Upper lobe of right lung (tissue), 1 donor: ENCODE data around the gene CAVIN3. TPM values are rescaled to one million over a fixed set of nuclear protein-coding genes. Genes with fewer than 3 reads are reported as not detected.

Experiments used
- ATAC-seq: fragments of 200-7000 bp; cut with Tn5 transposase; one replicate; pipeline ENCODE4 v1.9.1; 2020; ENCODE audit warnings: mild to moderate bottlenecking, moderate library complexity
- DNase-seq: peaks from one replicate; pipeline ENCODE4 v3.0.0-alpha.2; 2020
- H3K27ac ChIP-seq: fragments of 200-600 bp; one replicate; pipeline ENCODE4 v1.8.0; 2022
- H3K27me3 ChIP-seq: fragments of 200-600 bp; one replicate; pipeline ENCODE4 v1.8.0; 2022; ENCODE audit warnings: mild to moderate bottlenecking
- H3K36me3 ChIP-seq: fragments of 200-600 bp; one replicate; pipeline ENCODE4 v1.8.0; 2022
- H3K4me1 ChIP-seq: fragments of 200-600 bp; one replicate; pipeline ENCODE4 v1.8.0; 2022
- H3K4me3 ChIP-seq: fragments of 200-600 bp; one replicate; pipeline ENCODE4 v1.8.0; 2022; ENCODE audit warnings: mild to moderate bottlenecking
- H3K9me3 ChIP-seq: fragments of 200-600 bp; one replicate; pipeline ENCODE4 v1.8.0; 2022
- intact Hi-C: fragments of 100-400 bp; cut with DNase I; formaldehyde crosslinking; loops from one replicate; pipeline ENCODE4 v1.11.0; 2022
- total RNA-seq: library from RNA; stranded (reverse); fragmentation: NEBNext Ultra II Directional; extraction: Animal tissue kit (Norgen Biotek cat#: 25700); gene quantifications from one replicate; pipeline ENCODE4 v1.2.1, GENCODE V29; 2021
- TF ChIP-seq, protein P1 (sequence below): fragments of 200-600 bp; IDR thresholded peaks from one replicate; pipeline ENCODE4 v1.8.0; 2022; ENCODE audit warnings: antibody characterized with exemption
- donor health status: DM: no; HTN: yes; CAD: no; lungs with severe emphysema.

CAVIN3 gene
- total RNA-seq, 1 donor from 2014 or later = 48.8 TPM

DNA sequence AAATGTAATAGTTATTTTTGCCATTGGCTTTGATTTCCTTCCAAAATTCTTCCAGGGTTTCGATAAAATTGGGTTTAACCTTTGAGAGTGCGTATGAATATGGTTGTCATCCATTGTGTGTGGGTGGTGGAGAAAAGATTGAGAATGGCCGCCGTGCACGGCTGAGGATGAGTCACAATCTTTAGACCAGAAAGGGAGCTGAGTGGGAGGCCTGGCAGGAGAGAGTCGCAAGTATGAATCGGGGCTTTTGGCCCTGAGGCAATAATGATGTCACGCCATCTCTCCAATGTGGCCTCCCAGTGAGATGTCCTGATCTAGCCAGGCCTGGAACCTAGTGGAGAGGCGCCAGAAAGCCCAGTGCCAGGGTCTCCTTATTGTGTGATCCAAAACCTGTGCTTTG lies 36.9 kb upstream of the CAVIN3 start:
- peak; percentile 39 for ATAC-seq
- TF ChIP-seq, protein P1, sequence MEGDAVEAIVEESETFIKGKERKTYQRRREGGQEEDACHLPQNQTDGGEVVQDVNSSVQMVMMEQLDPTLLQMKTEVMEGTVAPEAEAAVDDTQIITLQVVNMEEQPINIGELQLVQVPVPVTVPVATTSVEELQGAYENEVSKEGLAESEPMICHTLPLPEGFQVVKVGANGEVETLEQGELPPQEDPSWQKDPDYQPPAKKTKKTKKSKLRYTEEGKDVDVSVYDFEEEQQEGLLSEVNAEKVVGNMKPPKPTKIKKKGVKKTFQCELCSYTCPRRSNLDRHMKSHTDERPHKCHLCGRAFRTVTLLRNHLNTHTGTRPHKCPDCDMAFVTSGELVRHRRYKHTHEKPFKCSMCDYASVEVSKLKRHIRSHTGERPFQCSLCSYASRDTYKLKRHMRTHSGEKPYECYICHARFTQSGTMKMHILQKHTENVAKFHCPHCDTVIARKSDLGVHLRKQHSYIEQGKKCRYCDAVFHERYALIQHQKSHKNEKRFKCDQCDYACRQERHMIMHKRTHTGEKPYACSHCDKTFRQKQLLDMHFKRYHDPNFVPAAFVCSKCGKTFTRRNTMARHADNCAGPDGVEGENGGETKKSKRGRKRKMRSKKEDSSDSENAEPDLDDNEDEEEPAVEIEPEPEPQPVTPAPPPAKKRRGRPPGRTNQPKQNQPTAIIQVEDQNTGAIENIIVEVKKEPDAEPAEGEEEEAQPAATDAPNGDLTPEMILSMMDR = no peak
- no peak overlapping the region for H3K4me3 ChIP-seq
- no peaks in the 10 kb centered on the region for H3K9me3 ChIP-seq
- intact Hi-C loops = no loop called here
- no peak overlapping the region for H3K27ac ChIP-seq
- H3K36me3 ChIP-seq = no peaks in the 10 kb centered on the region
- no peak for DNase-seq
- H3K27me3 ChIP-seq = no peaks in the 10 kb centered on the region
- peaks cover 15% of the 10 kb centered on the region for H3K4me1 ChIP-seq

DNA sequence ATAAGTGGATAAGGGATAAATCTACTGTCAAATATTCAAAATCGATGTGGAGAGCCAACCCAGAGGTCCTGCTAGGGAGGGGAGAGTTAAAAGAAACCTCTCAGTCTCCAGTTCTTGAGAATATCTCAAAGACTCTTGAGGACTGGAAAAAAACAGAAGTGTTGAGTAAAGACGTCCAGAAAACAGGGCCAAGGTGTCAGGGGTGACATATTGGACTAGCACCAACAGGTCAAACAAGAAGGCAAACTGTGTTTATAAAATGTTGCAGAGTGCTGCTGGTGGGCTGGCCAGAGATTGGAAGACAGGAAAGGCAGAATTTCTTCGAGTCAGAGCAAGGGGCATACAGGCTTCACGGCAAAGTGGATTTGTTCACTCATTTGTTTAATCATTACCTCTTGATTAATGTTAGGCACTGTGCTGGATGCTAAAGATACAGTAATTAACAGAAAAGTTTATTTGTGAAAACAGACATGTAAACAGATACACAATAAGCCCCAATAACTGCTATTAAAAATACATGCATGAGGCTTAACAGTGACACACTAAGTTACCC lies 36.3 kb upstream of the CAVIN3 start:
- intact Hi-C loops = no loop called here
- peak; percentile 30 for ATAC-seq
- TF ChIP-seq, protein P1 = no peak
- no peak overlapping the region for H3K27ac ChIP-seq
- DNase-seq = no peak
- peaks cover 15% of the 10 kb centered on the region for H3K4me1 ChIP-seq
- no peaks in the 10 kb centered on the region for H3K36me3 ChIP-seq
- H3K27me3 ChIP-seq = no peaks in the 10 kb centered on the region
- no peak overlapping the region for H3K4me3 ChIP-seq
- no peaks in the 10 kb centered on the region for H3K9me3 ChIP-seq

DNA sequence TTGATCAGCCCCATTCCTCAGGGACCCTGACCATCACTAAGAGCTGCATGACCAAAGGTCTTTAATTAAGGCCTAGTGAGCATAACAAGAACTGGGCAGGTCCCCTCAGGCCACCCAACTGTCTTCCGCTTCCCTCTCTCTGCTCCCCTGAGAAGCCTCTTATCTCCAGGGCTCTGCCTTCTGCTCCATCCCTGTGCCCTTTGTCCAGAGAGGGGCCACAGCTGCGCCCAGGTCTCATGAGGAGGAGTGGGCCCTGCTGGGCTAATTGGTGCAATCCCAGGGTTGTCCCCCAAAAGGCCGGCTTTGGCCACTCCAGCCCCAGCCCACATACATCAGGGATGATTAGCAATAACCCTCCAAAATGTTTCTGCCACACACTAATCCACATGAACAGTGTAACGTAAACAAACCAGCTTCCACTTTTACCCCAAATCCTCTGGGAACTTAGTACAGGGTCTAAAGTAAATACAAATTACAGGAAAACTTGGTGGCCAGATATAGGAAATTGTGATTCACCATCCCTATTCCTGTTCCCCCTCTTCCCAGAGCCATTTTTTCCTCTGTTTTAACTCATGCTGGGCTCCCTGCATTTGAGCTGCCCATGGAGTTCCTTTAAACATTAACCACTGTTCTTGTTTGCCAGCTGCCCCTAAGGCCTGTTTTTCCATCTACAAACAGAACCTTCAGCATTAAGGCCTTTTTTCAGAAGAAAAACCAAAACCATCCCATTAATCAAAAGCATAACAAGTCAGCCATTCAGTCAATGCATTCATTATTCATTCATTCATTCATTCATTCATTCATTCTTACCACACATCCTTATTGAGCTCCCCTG lies 34.6 kb upstream of the CAVIN3 start:
- H3K4me1 ChIP-seq = peaks cover 15% of the 10 kb centered on the region
- TF ChIP-seq, protein P1 = no peak
- no peaks in the 10 kb centered on the region for H3K27me3 ChIP-seq
- no peak overlapping the region for H3K27ac ChIP-seq
- H3K9me3 ChIP-seq = no peaks in the 10 kb centered on the region
- H3K4me3 ChIP-seq = no peak overlapping the region
- no peaks in the 10 kb centered on the region for H3K36me3 ChIP-seq
- intact Hi-C loops = no loop called here
- DNase-seq = no peak
- ATAC-seq = no peak

DNA sequence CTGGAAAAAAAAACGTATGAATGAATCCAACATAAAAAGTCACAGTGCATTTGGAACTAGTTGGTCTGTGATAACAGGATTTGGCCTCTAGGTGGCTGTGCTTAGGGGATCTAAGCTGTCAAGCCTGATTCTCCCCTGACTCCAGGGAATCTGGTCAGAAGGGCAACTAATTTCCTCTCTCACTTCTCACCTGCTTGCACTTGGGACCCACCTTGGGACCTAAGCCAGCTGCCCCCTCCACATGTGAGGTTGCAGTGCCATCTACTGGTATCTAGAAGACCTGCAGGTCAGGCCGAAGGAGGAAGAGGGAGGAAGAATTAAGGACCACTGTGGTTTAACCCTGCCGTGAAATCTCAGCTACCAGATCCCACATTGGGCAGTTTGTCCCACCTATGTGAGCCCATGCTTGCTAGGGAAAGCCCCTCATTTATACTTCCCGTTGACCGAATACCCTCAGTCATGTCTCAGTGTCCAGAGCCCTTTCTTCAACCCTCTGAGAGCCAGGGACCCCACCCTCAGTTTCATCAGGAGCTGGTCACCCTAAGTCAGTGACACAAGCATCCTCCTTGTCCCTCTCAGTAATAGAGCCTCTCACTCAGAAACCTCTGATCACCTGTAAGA lies 33.2 kb upstream of the CAVIN3 start:
- no peaks in the 10 kb centered on the region for H3K27me3 ChIP-seq
- peaks cover 15% of the 10 kb centered on the region for H3K4me1 ChIP-seq
- intact Hi-C loops = no loop called here
- TF ChIP-seq, protein P1 = peak; percentile 93
- ATAC-seq (peak; percentile 91), DNase-seq (no peak)
- H3K36me3 ChIP-seq = no peaks in the 10 kb centered on the region
- H3K27ac ChIP-seq = no peak overlapping the region
- H3K4me3 ChIP-seq = no peak overlapping the region
- H3K9me3 ChIP-seq = no peaks in the 10 kb centered on the region

DNA sequence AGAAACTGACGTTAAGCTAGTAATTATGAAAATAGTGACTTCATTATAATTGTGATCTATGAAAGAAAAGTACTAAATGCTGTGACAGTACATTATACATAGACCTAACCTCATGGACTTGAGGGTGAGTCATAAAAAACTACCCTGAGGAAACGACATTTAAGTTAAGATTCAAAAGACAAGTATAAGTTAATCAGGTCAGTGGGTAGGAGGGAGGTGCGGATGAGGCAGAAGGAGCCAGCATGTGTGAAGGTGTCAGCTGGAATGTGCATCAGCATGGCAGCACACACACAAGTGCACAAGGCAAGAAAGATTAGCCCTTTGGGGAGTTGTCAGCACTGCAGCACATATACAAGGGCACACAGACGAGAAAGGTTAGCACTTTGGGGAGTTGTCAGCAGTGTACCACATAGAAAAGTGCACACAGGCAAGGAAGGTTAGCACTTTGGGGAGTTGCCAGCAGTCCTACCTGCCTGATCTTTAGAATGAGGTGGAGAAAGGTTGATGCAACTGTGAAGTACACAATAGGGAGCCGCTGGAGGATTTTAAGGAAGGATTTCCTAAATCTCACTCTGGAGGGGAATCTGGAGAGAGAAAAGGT lies 31.6 kb upstream of the CAVIN3 start:
- intact Hi-C loops = no loop called here
- no peak overlapping the region for H3K4me3 ChIP-seq
- no peaks in the 10 kb centered on the region for H3K36me3 ChIP-seq
- no peak overlapping the region for H3K27ac ChIP-seq
- TF ChIP-seq, protein P1 = no peak
- no peak for DNase-seq
- H3K27me3 ChIP-seq = no peaks in the 10 kb centered on the region
- H3K4me1 ChIP-seq = peaks cover 8% of the 10 kb centered on the region
- no peak for ATAC-seq
- no peaks in the 10 kb centered on the region for H3K9me3 ChIP-seq
